DOHH2 (cell line): ENCODE data around the gene EVC2.

Experiments
- CTCF ChIP-seq: fragments of 200-600 bp; sonication (generic); IDR thresholded peaks from one replicate; pipeline ENCODE4 v1.5.1; 2014; ENCODE audit warnings: antibody characterized with exemption, mild to moderate bottlenecking, low read depth, low read length; ENCODE audit not compliant: poor library complexity, severe bottlenecking
- EZH2phosphoT487 ChIP-seq: fragments of 200-600 bp; sonication (generic); IDR thresholded peaks from 2 replicates; pipeline ENCODE4 v1.6.1; 2017; ENCODE audit warnings: borderline replicate concordance, mild to moderate bottlenecking, antibody characterized with exemption, low read length, moderate library complexity, mixed read lengths

- no peak for TF ChIP-seq CTCF
- no peak for TF ChIP-seq EZH2phosphoT487
These were observed 24.8 kb downstream of the EVC2 start for GRCh38 chr4:5683566-5683965.
